ENCODE data around the gene CFAP99. TPM values are rescaled to one million over a fixed set of nuclear protein-coding genes. Genes with fewer than 3 reads are reported as not detected.

The CFAP99 gene
- total RNA-seq, 1 experiment from 2014 or later, result 0.33 TPM

DNA sequence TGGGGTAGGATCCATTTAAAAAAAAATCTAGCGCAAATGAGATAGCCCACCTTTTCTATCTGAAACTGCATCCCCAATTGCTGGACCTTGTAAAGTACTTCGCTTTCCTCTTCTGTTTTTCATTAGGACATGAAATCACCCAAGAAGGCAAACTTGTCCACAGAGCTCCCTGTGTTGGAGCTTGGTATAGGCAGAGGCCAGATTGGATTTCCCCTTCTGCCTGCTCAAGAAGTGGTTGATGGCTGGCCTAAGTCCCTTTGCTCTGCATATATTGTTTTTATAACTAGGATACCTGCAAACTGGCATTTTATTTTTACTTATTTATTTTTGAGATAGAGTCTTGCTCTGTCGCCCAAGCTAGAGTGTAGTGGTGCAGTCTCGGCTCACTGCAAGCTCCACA, 78.6 kb downstream of the CFAP99 start:
- ATAC-seq, result no peak

DNA sequence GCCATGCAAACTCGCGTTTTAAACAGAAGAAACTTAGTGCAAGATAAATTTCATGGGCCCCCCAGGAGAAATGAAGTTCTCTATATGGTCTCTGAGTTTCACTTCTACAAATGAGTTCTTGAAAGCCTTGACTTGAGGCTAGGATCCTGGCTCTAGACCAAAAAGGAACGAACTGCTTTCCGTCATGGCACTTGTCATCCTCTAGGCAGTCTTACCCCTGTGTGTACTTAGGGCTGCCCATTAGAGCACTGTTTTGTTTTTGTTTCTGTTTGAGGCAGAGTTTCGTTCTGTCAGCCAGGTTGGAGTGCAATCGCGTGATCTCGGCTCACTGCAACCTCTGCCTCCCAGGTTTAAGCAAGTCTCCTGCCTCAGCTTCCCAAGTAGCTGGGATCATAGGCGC, 79.2 kb downstream of the CFAP99 start:
- in situ Hi-C loops (cut with HindIII; ENCODE audit: low pct_unique_long_range_greater_than_20kb, low sequenced_read_pairs) (no loop called here), intact Hi-C loops (cut with micrococcal nuclease; ENCODE audit: unreplicated experiment) (no loop called here)
- no TSS peak for BruUV-seq (replicated peaks)
- Histone ChIP-seq H3K9me3 (ENCODE audit: control insufficient read depth, insufficient read depth, low read depth, low read length) (no peaks in the 10 kb centered on the region), H3K36me3 (ENCODE audit: control insufficient read depth, insufficient read depth, low read length) (peaks cover 13% of the 10 kb centered on the region), H3K4me1 (ENCODE audit: control insufficient read depth, insufficient read depth, low read length) (no peaks in the 10 kb centered on the region), H3K27me3 (ENCODE audit: control insufficient read depth, insufficient read depth, low read length) (no peaks in the 10 kb centered on the region), H3K4me3 (ENCODE audit: low read depth in 2 of 2, low read length in 2 of 2) (no peak overlapping the region), H3K27ac (ENCODE audit: low read length) (no peak overlapping the region)
- no peak for ATAC-seq
- ChIA-PET CTCF (no interaction called here), POLR2A (no interaction called here)
- TF ChIP-seq, protein P1, sequence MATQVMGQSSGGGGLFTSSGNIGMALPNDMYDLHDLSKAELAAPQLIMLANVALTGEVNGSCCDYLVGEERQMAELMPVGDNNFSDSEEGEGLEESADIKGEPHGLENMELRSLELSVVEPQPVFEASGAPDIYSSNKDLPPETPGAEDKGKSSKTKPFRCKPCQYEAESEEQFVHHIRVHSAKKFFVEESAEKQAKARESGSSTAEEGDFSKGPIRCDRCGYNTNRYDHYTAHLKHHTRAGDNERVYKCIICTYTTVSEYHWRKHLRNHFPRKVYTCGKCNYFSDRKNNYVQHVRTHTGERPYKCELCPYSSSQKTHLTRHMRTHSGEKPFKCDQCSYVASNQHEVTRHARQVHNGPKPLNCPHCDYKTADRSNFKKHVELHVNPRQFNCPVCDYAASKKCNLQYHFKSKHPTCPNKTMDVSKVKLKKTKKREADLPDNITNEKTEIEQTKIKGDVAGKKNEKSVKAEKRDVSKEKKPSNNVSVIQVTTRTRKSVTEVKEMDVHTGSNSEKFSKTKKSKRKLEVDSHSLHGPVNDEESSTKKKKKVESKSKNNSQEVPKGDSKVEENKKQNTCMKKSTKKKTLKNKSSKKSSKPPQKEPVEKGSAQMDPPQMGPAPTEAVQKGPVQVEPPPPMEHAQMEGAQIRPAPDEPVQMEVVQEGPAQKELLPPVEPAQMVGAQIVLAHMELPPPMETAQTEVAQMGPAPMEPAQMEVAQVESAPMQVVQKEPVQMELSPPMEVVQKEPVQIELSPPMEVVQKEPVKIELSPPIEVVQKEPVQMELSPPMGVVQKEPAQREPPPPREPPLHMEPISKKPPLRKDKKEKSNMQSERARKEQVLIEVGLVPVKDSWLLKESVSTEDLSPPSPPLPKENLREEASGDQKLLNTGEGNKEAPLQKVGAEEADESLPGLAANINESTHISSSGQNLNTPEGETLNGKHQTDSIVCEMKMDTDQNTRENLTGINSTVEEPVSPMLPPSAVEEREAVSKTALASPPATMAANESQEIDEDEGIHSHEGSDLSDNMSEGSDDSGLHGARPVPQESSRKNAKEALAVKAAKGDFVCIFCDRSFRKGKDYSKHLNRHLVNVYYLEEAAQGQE (IDR thresholded peaks at IDR 0.05; ENCODE audit: insufficient read depth in 1 of 2, low read depth in 2 of 2, low read length in 1 of 2), result no peak
- TF ChIP-seq POLR2AphosphoS5 (IDR thresholded peaks at IDR 0.05; ENCODE audit: low read depth, low read length) (no peak), TCF7L2 (IDR thresholded peaks at IDR 0.05; ENCODE audit: low read depth, low read length) (no peak), SIN3A (IDR thresholded peaks at IDR 0.05; ENCODE audit: borderline replicate concordance, insufficient read depth, low read depth, low read length) (no peak)
- TF ChIP-seq, protein P2, sequence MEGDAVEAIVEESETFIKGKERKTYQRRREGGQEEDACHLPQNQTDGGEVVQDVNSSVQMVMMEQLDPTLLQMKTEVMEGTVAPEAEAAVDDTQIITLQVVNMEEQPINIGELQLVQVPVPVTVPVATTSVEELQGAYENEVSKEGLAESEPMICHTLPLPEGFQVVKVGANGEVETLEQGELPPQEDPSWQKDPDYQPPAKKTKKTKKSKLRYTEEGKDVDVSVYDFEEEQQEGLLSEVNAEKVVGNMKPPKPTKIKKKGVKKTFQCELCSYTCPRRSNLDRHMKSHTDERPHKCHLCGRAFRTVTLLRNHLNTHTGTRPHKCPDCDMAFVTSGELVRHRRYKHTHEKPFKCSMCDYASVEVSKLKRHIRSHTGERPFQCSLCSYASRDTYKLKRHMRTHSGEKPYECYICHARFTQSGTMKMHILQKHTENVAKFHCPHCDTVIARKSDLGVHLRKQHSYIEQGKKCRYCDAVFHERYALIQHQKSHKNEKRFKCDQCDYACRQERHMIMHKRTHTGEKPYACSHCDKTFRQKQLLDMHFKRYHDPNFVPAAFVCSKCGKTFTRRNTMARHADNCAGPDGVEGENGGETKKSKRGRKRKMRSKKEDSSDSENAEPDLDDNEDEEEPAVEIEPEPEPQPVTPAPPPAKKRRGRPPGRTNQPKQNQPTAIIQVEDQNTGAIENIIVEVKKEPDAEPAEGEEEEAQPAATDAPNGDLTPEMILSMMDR (IDR thresholded peaks at IDR 0.05), result no peak
- DNase-seq (ENCODE audit: low read depth, low spot score), result no peak

More for the DNA sequence above, 78.6 kb downstream of the CFAP99 start:
- Histone ChIP-seq H3K27me3 (ENCODE audit: control insufficient read depth, insufficient read depth, low read length) (no peaks in the 10 kb centered on the region), H3K27ac (ENCODE audit: low read length) (no peak overlapping the region), H3K9me3 (ENCODE audit: control insufficient read depth, insufficient read depth, low read depth, low read length) (no peaks in the 10 kb centered on the region), H3K4me3 (ENCODE audit: low read depth in 2 of 2, low read length in 2 of 2) (no peak overlapping the region), H3K36me3 (ENCODE audit: control insufficient read depth, insufficient read depth, low read length) (peaks cover 13% of the 10 kb centered on the region), H3K4me1 (ENCODE audit: control insufficient read depth, insufficient read depth, low read length) (no peaks in the 10 kb centered on the region)
- no peak for DNase-seq (ENCODE audit: low read depth, low spot score)
- CTCF ChIA-PET, result no interaction called here
- TF ChIP-seq, protein P2 (IDR thresholded peaks at IDR 0.05), result no peak
- TF ChIP-seq, protein P1 (IDR thresholded peaks at IDR 0.05; ENCODE audit: insufficient read depth in 1 of 2, low read depth in 2 of 2, low read length in 1 of 2), result no peak
- no peak for TF ChIP-seq SIN3A (IDR thresholded peaks at IDR 0.05; ENCODE audit: borderline replicate concordance, insufficient read depth, low read depth, low read length)
- no peak for TF ChIP-seq TCF7L2 (IDR thresholded peaks at IDR 0.05; ENCODE audit: low read depth, low read length)
- TF ChIP-seq POLR2AphosphoS5 (IDR thresholded peaks at IDR 0.05; ENCODE audit: low read depth, low read length), result no peak
- in situ Hi-C loops (cut with HindIII; ENCODE audit: low pct_unique_long_range_greater_than_20kb, low sequenced_read_pairs), result no loop called here
- BruUV-seq (replicated peaks), result no TSS peak
- intact Hi-C loops (cut with micrococcal nuclease; ENCODE audit: unreplicated experiment), result no loop called here
- POLR2A ChIA-PET, result no interaction called here

All from Panc1 (cell line).